ENCODE results near the gene ADAMTS2.

ADAMTS2 gene

GRCh38 chr5:179373961-179374505 is 28.8 kb upstream of the ADAMTS2 start:
- Histone ChIP-seq H3F3A (ENCODE audit: insufficient read depth) (no peaks in the 10 kb centered on the region), H3K36me3 (ENCODE audit: low read length) (no peaks in the 10 kb centered on the region), H2AFZ (ENCODE audit: low read depth, low read length, severe bottlenecking) (no peak overlapping the region), H3K79me2 (ENCODE audit: insufficient read depth, low read length) (no peaks in the 10 kb centered on the region), H3K27ac (ENCODE audit: low read depth, low read length) (no peak overlapping the region), H4K20me1 (ENCODE audit: low read depth, low read length) (no peaks in the 10 kb centered on the region), H3K4me2 (ENCODE audit: low read depth, low read length, poor library complexity, severe bottlenecking) (no peak overlapping the region), H3K4me3 (ENCODE audit: insufficient read depth, low read length, poor library complexity, severe bottlenecking) (no peak overlapping the region), H3K9me2 (replicated peaks; ENCODE audit: insufficient read depth, low read length) (no peaks in the 10 kb centered on the region), H3K9ac (ENCODE audit: low read length) (no peak overlapping the region), H3K27me3 (ENCODE audit: low read length) (no peaks in the 10 kb centered on the region), H3K9me3 (ENCODE audit: insufficient read depth, low read length) (no peaks in the 10 kb centered on the region)
- TF ChIP-seq, protein P1, sequence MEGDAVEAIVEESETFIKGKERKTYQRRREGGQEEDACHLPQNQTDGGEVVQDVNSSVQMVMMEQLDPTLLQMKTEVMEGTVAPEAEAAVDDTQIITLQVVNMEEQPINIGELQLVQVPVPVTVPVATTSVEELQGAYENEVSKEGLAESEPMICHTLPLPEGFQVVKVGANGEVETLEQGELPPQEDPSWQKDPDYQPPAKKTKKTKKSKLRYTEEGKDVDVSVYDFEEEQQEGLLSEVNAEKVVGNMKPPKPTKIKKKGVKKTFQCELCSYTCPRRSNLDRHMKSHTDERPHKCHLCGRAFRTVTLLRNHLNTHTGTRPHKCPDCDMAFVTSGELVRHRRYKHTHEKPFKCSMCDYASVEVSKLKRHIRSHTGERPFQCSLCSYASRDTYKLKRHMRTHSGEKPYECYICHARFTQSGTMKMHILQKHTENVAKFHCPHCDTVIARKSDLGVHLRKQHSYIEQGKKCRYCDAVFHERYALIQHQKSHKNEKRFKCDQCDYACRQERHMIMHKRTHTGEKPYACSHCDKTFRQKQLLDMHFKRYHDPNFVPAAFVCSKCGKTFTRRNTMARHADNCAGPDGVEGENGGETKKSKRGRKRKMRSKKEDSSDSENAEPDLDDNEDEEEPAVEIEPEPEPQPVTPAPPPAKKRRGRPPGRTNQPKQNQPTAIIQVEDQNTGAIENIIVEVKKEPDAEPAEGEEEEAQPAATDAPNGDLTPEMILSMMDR (IDR thresholded peaks at IDR 0.05; ENCODE audit: insufficient read depth, low read length, poor library complexity, severe bottlenecking) = no peak
- TF ChIP-seq EZH2phosphoT487 (conservative IDR thresholded peaks at IDR 0.05; ENCODE audit: low read length) = no peak

DNA sequence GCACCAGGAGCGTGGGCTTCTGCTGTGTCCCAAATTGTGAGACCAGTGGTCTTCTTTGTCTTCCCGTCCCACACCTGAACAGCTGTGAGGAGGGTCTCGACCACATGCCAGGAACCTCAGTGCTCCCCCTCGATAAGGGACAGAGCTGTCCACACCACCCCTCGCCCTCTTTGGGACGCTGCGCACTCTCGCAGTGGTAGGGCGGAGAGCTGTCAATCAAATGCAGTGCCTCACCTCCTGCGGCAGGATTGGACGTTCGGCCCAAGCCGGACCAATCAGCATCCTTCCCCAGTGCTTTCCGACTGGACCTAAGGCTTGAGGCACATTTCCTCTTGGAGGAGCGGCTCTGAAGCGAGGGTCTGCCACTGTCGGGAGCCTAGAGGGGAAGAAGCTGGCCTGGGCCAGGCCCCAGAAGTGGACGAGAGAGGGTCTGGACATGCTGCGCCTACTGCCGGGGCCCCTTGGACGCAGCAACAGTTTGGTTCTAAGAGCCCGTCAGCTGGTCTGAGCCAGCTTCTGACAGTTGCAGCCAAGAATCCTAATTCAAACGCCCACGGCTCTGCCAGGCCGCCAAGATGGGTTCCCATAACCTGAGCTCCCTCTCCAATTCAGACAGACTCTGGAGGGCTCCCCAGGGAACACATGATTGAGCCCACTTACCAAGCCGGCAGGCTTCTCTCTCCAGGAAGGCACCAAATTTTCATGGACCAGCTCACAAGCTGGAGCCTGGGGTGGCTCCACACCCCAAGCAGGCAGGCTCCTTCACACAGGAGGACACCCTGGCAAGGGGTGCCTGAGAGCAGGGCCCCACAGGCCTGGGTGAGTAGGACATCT is 28.1 kb upstream of the ADAMTS2 start:
- TF ChIP-seq, protein P1 (IDR thresholded peaks at IDR 0.05; ENCODE audit: insufficient read depth, low read length, poor library complexity, severe bottlenecking) = no peak
- no peak for TF ChIP-seq EZH2phosphoT487 (conservative IDR thresholded peaks at IDR 0.05; ENCODE audit: low read length)
- Histone ChIP-seq H3K79me2 (ENCODE audit: insufficient read depth, low read length) (no peaks in the 10 kb centered on the region), H2AFZ (ENCODE audit: low read depth, low read length, severe bottlenecking) (no peak overlapping the region), H3F3A (ENCODE audit: insufficient read depth) (no peaks in the 10 kb centered on the region), H3K4me2 (ENCODE audit: low read depth, low read length, poor library complexity, severe bottlenecking) (no peak overlapping the region), H3K9ac (ENCODE audit: low read length) (no peak overlapping the region), H3K9me2 (replicated peaks; ENCODE audit: insufficient read depth, low read length) (no peaks in the 10 kb centered on the region), H3K9me3 (ENCODE audit: insufficient read depth, low read length) (no peaks in the 10 kb centered on the region), H3K4me3 (ENCODE audit: insufficient read depth, low read length, poor library complexity, severe bottlenecking) (no peak overlapping the region), H4K20me1 (ENCODE audit: low read depth, low read length) (no peaks in the 10 kb centered on the region), H3K27me3 (ENCODE audit: low read length) (no peaks in the 10 kb centered on the region), H3K36me3 (ENCODE audit: low read length) (no peaks in the 10 kb centered on the region), H3K27ac (ENCODE audit: low read depth, low read length) (no peak overlapping the region)

DNA sequence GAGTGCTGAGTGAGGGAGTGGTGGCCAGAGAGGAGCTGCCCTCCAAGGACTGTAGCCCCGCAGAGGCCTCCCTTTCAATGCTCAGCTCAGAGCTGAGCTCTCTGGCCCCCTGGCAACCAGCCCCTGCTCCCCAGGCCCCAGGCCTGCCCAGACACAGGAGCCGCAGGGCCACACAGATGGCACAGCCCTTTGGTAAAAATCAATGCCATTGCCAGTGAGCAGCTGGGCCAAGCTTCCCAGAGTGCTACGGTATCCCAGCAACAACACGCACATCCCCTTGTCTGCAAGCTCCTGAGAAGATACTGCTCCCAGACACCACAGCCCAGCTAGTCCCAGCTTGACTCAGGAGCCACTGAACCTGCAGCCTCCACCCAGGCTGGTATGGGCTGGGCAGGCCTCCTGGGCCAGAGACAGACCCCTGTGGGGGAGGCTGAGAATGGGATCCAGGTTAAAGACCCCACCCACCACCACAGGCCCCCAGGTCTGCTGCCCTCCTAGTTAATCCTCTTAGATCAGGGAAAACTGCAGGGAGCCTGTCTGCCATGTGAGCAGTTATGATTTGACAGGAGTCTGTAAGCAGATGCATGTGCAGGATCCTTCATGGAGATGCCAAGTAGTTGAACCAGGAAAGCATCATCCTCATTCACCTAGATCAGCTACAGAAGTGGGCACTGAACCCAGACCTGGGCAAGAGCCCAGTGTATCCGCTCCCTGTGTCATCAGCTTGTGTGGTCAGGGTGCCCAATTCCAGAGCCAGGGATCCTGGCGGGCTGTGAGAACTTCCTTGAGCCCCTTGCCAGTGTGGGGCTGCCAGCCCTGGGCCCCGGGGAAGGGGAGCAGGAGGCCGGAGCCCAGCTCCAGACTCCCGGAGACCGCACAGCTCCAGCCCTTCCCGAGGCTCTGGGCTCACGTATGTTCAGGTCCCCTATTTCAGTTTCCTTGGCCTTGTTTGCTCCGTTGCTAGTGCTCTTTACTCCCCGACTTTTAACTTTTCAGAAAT is 26.7 kb upstream of the ADAMTS2 start:
- no peak overlapping the region for H3K27ac ChIP-seq (ENCODE audit: low read depth, low read length)
- TF ChIP-seq, protein P1 (IDR thresholded peaks at IDR 0.05; ENCODE audit: insufficient read depth, low read length, poor library complexity, severe bottlenecking) = no peak
- no peak for TF ChIP-seq EZH2phosphoT487 (conservative IDR thresholded peaks at IDR 0.05; ENCODE audit: low read length)
- H3K4me3 ChIP-seq (ENCODE audit: insufficient read depth, low read length, poor library complexity, severe bottlenecking) = no peak overlapping the region
- H3K9ac ChIP-seq (ENCODE audit: low read length) = no peak overlapping the region
- H3K9me2 ChIP-seq (replicated peaks; ENCODE audit: insufficient read depth, low read length) = no peaks in the 10 kb centered on the region
- no peaks in the 10 kb centered on the region for H3K27me3 ChIP-seq (ENCODE audit: low read length)
- no peak overlapping the region for H2AFZ ChIP-seq (ENCODE audit: low read depth, low read length, severe bottlenecking)
- no peaks in the 10 kb centered on the region for H4K20me1 ChIP-seq (ENCODE audit: low read depth, low read length)
- H3K79me2 ChIP-seq (ENCODE audit: insufficient read depth, low read length) = no peaks in the 10 kb centered on the region
- H3K9me3 ChIP-seq (ENCODE audit: insufficient read depth, low read length) = no peaks in the 10 kb centered on the region
- no peaks in the 10 kb centered on the region for H3K36me3 ChIP-seq (ENCODE audit: low read length)
- no peaks in the 10 kb centered on the region for H3F3A ChIP-seq (ENCODE audit: insufficient read depth)
- H3K4me2 ChIP-seq (ENCODE audit: low read depth, low read length, poor library complexity, severe bottlenecking) = no peak overlapping the region
